ENCODE data around the gene CST8.
A peak's percentile ranks its signal among the peaks of the same experiment; 100 is the strongest.

Gene CST8

GRCh38 chr20:23444859-23445258, 46.1 kb upstream of the CST8 start:
- Histone ChIP-seq H3K9ac (ENCODE audit: low read depth, low read length) (no peak overlapping the region), H3K9me3 (ENCODE audit: insufficient read depth, low read length, severe bottlenecking) (no peaks in the 10 kb centered on the region), H2AFZ (ENCODE audit: low read depth, low read length) (no peak overlapping the region), H3K4me1 (ENCODE audit: insufficient read depth, low read length) (no peaks in the 10 kb centered on the region), H4K20me1 (ENCODE audit: insufficient read depth, low read length) (peaks cover 5% of the 10 kb centered on the region; the same call in 1 of the 2 replicates), H3K79me2 (ENCODE audit: insufficient read depth, low read length) (no peaks in the 10 kb centered on the region), H3K4me2 (ENCODE audit: insufficient read depth, low read length) (no peak overlapping the region), H3K27me3 (ENCODE audit: insufficient read depth, low read length, poor library complexity) (peaks cover 7% of the 10 kb centered on the region), H3K27ac (ENCODE audit: low read length) (no peak overlapping the region), H3K36me3 (ENCODE audit: insufficient read depth, low read length) (no peaks in the 10 kb centered on the region), H3K4me3 (ENCODE audit: low read depth in 1 of 2, low read length in 2 of 2) (no peak overlapping the region)
- DNase-seq (no peak), ATAC-seq (ENCODE audit: insufficient read depth, low read depth) (no peak)
- TF ChIP-seq EZH2 (IDR thresholded peaks at IDR 0.05; ENCODE audit: borderline replicate concordance, low read depth, low read length, severe bottlenecking): no peak
- TF ChIP-seq, protein P1, sequence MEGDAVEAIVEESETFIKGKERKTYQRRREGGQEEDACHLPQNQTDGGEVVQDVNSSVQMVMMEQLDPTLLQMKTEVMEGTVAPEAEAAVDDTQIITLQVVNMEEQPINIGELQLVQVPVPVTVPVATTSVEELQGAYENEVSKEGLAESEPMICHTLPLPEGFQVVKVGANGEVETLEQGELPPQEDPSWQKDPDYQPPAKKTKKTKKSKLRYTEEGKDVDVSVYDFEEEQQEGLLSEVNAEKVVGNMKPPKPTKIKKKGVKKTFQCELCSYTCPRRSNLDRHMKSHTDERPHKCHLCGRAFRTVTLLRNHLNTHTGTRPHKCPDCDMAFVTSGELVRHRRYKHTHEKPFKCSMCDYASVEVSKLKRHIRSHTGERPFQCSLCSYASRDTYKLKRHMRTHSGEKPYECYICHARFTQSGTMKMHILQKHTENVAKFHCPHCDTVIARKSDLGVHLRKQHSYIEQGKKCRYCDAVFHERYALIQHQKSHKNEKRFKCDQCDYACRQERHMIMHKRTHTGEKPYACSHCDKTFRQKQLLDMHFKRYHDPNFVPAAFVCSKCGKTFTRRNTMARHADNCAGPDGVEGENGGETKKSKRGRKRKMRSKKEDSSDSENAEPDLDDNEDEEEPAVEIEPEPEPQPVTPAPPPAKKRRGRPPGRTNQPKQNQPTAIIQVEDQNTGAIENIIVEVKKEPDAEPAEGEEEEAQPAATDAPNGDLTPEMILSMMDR (IDR thresholded peaks at IDR 0.05; ENCODE audit: borderline replicate concordance, extremely low read depth, low read length, poor library complexity, severe bottlenecking): no peak

GRCh38 chr20:23445596-23446217, 45.2 kb upstream of the CST8 start:
- Histone ChIP-seq H2AFZ (ENCODE audit: low read depth, low read length) (no peak overlapping the region), H3K27me3 (ENCODE audit: insufficient read depth, low read length, poor library complexity) (peaks cover 7% of the 10 kb centered on the region), H3K4me1 (ENCODE audit: insufficient read depth, low read length) (no peaks in the 10 kb centered on the region), H3K4me3 (ENCODE audit: low read depth in 1 of 2, low read length in 2 of 2) (no peak overlapping the region), H3K27ac (ENCODE audit: low read length) (no peak overlapping the region), H3K9me3 (ENCODE audit: insufficient read depth, low read length, severe bottlenecking) (no peaks in the 10 kb centered on the region), H3K4me2 (ENCODE audit: insufficient read depth, low read length) (no peak overlapping the region), H3K36me3 (ENCODE audit: insufficient read depth, low read length) (no peaks in the 10 kb centered on the region), H3K79me2 (ENCODE audit: insufficient read depth, low read length) (no peaks in the 10 kb centered on the region), H4K20me1 (ENCODE audit: insufficient read depth, low read length) (peaks cover 5% of the 10 kb centered on the region; the same call in 1 of the 2 replicates), H3K9ac (ENCODE audit: low read depth, low read length) (no peak overlapping the region)
- TF ChIP-seq EZH2 (IDR thresholded peaks at IDR 0.05; ENCODE audit: borderline replicate concordance, low read depth, low read length, severe bottlenecking): no peak
- TF ChIP-seq, protein P1 (IDR thresholded peaks at IDR 0.05; ENCODE audit: borderline replicate concordance, extremely low read depth, low read length, poor library complexity, severe bottlenecking): no peak
- no peak for ATAC-seq (ENCODE audit: insufficient read depth, low read depth)
- no peak for DNase-seq

DNA sequence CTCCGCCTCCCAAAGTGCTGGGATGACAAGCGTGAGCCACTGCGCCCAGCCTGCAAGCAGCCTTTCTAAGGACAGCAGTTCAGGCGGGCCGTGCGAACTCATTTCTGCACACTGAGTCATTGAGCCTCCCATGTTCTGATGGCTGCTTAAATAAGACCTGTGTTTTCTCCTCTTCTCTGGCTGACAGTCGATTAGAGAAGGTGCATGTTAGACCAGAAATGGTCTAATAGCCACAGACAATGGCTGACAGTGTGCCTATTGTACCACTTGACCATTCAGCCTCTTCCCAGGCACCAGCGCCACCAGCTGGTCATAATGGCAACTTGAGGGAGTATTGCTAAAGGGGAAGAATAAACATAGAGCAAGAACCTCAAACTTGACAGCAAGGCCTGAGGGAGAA, 44.4 kb upstream of the CST8 start:
- H4K20me1 ChIP-seq (ENCODE audit: insufficient read depth, low read length): peaks cover 5% of the 10 kb centered on the region; the same call in 1 of the 2 replicates
- no peak for ATAC-seq (ENCODE audit: insufficient read depth, low read depth)
- H3K36me3 ChIP-seq (ENCODE audit: insufficient read depth, low read length): no peaks in the 10 kb centered on the region
- no peak for DNase-seq
- H3K27ac ChIP-seq (ENCODE audit: low read length): no peak overlapping the region
- no peak for TF ChIP-seq EZH2 (IDR thresholded peaks at IDR 0.05; ENCODE audit: borderline replicate concordance, low read depth, low read length, severe bottlenecking)
- TF ChIP-seq, protein P1 (IDR thresholded peaks at IDR 0.05; ENCODE audit: borderline replicate concordance, extremely low read depth, low read length, poor library complexity, severe bottlenecking): peak; percentile 60
- no peak overlapping the region for H3K4me2 ChIP-seq (ENCODE audit: insufficient read depth, low read length)
- H3K9me3 ChIP-seq (ENCODE audit: insufficient read depth, low read length, severe bottlenecking): no peaks in the 10 kb centered on the region
- H3K27me3 ChIP-seq (ENCODE audit: insufficient read depth, low read length, poor library complexity): peaks cover 7% of the 10 kb centered on the region
- no peak overlapping the region for H2AFZ ChIP-seq (ENCODE audit: low read depth, low read length)
- H3K4me1 ChIP-seq (ENCODE audit: insufficient read depth, low read length): no peaks in the 10 kb centered on the region
- H3K9ac ChIP-seq (ENCODE audit: low read depth, low read length): no peak overlapping the region
- no peak overlapping the region for H3K4me3 ChIP-seq (ENCODE audit: low read depth in 1 of 2, low read length in 2 of 2)
- H3K79me2 ChIP-seq (ENCODE audit: insufficient read depth, low read length): no peaks in the 10 kb centered on the region

Measured in DND-41 (cell line).